Activated CD4-positive, CD25-positive, alpha-beta regulatory T cell treated with anti-CD3 and anti-CD28 coated beads, Interleukin-2, amount 50 U/mL, for 72 hours (primary cell): Measurements from ENCODE around the gene RNF227.
"Not testable (repeated sequence)": the region's sequence is repeated elsewhere in the genome, so short reads cannot be mapped to it uniquely, and the experiment has no call there.

Experiments
- DNase-seq: peaks from one replicate; pipeline ENCODE4 v3.0.0; 2021

The RNF227 gene

DNA sequence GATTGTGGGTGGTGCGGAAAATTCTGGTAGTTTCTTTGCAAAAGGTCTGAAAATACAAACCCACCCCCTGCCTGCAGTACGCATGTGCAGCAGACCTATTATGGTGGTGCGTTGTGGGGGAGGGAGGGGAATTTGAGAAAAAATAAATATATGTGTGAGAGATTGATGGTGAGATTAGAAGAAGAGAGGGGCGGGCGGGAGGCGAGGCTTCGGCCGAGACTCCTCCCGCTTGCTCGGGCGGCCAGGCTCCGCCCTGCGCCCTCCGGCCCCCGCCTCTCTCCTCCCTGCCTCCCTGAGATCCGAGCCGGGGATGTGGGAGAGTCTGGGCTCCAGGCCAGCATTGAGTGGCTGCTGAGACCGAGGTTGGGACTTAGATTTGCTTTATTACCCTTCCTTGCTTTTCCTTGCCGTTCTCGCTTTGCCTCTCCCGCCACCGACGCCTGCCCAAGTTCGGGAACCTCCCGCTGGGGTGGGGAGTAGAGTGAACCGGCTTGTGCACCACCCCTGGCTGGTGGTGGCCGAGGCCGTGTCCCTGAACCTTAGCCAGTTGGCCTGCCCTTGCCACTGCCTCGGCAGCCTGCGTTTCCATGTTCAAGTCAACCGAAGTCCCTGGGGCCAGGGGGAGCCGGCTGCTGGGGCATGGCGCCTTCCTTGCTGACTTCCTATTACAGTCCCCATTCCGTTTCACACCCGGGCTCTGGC, 28.5 kb downstream of the RNF227 start:
- DNase-seq: peak; percentile 69

DNA sequence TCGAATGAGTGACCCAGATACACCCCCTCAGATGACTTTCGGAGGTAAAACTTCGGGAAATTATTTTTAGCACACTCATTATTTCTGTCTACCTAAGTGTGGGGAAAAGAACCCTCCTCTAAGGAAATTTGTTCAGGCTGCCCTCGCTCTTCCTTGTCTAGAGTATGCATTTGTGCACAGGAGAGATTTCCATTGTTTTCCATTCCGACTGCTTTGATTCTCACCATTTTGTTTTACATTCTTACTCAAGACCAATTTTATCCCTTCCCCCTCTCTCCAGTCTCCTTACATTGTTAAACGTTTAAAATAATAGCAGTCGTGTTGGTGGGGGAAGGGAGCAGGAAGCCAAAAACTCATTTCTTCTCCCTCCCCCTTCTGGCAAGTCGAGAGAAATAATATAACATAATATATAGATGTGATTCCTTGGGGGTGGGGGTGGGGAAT, 29.0 kb downstream of the RNF227 start:
- DNase-seq: no peak

DNA sequence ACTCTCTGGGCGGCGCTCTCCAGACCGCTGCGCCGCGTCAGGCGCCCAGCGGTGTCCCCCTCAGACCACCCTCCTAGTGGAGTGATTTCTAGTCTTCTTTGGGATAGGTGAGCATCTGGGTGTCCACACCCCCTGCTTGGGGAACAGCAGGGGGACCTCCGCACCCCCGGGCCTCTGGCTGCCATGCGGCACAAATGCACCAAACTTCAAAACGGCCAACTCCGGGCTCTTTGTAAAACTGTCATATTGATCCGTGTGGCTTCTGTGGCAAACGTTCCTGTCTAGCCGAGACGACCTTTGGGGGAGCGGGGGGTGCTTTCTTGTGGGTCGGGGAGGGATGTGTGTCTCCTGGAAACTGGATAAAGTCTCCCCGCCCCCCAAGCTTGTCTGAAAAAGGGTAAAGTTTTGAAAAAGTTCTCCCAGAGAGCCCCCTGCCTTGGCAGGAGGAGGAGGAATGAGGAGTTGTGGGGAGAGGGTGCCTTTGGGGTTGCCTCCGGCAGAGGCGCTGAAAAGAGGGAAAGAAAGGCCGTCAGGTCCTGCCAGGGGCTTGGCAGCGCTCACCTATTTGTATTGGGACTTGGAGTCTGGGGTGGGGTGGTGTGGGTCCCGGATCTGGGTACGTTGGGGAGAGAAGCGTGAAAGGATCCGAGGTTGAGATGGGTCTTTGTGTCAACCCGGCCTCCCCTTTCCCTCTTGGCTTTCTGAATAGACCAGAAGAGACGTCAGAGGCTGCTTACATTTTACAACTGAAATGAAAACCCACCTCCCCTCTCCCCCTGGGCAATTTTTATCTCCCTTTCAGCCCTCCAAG, 29.7 kb downstream of the RNF227 start:
- DNase-seq: peak; percentile 53

GRCh38 chr17:7885367-7886226, 30.5 kb downstream of the RNF227 start:
- DNase-seq: peak; percentile 71

DNA sequence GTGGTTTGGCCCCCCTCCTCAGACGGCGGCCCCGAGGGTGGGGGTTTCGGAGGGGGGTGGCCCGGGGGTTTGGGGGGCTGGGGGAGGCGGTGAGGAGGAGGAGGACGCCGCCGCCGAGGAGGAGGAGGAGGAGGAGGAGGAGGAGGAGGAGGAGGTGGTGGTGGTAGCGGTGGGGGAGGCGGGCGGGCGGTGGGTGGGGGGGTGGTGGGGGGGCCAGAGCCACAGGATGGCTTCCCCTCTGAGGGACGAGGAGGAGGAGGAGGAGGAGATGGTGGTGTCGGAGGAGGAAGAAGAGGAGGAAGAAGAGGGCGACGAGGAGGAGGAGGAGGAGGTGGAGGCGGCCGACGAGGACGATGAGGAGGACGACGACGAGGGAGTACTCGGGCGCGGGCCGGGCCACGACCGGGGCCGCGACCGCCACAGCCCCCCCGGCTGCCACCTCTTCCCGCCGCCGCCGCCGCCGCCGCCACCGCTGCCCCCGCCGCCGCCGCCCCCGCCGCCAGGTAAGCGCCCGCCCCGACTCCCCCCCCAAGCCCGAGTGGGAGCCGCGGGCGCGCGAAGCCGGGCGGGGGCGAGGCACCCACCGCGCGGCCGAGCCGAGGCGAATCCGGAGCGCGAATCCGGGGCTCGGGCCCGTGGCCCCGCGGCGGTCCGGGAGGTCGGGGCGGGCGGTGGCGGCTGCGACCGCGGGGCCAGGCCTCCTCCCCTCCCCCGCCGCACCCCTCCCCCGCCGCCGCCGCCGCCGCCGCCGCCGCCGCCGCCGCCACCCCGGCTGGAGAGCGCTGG, 31.3 kb downstream of the RNF227 start:
- peak; percentile 49 for DNase-seq

DNA sequence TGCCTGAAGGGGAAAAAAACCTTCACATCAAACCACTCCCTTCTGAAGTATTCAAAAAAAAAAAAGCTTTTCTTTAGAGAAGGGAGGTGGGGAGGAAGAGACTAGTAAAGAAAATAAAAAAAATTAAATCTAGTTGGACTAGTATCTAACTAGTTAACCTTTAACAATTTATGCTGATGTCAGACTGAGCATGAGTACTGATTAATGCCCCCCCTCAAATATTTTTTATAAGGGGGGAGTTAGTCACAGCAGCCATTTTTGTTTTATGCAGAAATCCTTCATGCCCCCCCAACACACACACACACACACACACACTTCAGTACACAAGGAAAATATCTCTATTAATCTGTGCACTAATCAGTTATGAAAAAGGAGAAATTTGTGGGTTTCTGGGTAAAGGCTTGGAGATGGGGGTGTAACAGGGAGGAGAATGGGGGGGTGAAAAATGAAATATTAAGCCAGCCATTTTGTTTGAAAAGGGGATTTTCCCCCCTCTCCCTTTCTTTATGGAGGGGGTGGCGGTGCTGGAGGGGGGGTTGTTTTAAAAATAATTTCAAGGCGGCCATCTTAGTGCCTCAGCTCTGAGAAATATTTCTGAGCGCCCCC, 32.2 kb downstream of the RNF227 start:
- DNase-seq: no peak

- no peak for DNase-seq
These were observed 33.5 kb downstream of the RNF227 start for GRCh38 chr17:7882629-7883028.

DNA sequence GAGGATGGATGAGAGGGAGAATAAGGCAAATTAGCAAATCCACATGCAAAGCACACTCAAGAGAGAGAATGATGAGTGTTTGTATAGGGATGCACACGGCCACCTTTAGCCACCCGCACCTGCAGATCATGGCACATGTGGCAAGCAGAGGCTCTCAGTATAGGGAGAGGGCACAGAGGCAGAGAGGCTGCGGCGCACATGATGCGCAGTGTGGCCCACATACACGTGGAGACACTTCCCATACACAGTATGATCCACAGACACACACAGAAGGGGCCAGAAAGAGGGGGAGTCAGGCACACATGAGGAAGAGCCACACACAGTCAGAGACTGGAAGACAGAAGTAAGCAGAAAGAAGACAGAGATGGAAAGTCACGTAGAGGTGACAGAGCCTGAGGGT, 34.0 kb downstream of the RNF227 start:
- DNase-seq: no peak

DNA sequence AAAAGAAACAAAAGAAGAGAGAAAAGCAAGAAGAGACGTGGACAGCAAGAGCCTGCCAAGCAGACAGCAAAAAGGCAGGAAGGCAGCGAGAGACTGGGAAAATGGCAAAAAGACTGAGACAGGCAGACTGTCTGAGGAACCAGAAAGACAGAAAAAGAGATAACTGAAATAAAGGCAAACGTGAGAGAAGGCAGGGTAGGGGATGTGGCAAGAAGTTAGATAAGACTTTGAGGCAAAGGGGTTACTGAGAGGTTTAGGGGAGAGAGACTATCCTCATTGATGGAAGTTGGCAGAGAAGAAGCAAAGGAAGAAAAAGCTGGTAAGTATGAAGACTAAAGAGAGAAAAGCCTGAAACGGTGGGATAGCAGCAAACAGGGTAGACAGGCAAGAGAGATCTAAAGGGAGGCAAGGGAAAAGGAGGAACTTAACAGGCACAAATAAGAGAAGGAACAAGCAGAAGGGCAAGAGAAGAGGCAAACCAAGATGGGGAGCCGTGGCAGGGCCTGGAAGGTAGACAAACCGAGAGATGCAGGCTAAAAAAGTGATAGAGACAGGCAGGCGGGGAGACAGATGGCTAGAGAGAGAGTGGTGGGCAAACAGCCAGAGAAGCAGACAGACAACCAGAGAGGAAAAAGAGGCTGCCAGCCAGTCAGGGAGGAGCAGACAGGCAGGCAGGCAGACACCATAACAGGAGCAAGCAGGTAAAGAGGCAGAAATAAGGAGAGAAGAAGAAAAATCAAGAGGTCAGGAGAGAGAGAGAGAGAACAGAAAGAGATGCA, 34.6 kb downstream of the RNF227 start:
- DNase-seq: no peak

DNA sequence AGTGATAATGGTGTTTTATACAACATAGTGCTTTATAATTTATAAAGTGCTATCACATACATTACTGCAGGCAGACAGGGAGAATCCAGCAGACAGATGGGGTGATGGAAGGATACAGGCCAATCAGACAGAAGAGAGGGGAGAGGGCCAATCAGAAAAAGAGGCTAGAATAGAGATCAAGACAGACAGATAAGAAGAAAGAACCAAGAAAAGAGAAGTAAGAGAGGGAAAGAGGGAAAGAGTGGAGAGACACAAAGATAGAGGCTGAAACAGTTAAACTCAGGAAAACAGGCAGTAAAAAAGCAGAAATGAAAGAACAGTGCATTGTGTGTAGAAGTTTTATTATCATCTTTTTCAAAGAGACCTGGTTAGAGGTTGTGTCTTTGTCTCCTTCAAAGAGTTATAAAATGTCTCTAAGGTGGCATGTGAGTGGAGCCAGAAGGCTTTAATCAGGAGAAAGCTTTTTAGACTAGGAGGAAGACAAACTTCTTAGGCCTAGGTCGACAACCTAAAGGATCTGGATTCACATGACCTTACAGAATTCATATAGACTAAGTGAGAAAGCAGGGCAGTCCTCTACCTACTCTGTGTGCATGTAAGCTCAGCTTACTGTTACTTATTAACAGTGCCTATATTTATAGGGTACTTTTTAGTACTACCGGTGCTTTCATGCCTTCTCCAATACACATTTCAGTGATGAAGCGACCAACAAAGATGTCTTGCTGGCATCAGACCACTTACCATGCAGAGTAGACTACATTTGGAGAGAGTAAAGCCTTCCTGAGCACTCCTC, 35.8 kb downstream of the RNF227 start:
- DNase-seq: no peak

DNA sequence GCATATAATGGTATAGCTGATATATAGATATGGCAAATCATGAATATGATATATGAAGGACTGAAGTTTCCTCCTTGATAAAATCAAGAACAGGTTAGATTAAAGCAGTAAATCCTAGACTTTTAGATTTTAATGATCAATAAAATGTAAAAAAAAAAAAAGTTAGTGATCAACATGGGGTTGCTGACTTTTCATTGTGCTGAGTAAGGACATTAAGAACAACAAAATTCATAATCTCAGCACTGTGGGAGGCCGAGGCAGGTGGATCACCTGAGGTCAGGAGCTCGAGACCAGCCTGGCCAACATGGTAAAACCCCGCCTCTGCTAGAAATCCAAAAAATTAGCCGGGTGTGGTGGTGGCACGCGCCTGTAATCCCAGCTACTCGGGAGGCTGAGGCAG, 37.9 kb downstream of the RNF227 start:
- no peak for DNase-seq

GRCh38 chr17:7875804-7876370, 40.2 kb downstream of the RNF227 start:
- no peak for DNase-seq

DNA sequence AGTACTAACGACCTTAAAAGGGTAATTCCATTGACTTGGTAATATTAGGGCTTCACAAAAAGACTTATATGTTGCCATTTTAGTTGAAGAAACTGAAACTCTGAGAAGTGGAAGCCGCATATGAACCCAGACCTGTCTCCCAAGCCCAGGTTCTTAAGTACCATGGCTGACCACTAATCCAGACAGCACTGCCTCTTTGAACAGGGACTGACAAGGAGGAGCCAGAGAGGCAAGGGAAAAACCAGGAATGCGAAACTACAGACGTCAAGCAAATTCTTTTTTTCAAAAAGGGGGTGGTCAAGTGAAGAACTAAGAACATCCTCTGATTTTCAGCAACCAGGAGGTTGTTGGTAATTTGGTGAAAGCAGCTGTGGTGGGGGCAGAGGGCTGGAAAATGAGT, 43.0 kb downstream of the RNF227 start:
- DNase-seq: no peak

DNA sequence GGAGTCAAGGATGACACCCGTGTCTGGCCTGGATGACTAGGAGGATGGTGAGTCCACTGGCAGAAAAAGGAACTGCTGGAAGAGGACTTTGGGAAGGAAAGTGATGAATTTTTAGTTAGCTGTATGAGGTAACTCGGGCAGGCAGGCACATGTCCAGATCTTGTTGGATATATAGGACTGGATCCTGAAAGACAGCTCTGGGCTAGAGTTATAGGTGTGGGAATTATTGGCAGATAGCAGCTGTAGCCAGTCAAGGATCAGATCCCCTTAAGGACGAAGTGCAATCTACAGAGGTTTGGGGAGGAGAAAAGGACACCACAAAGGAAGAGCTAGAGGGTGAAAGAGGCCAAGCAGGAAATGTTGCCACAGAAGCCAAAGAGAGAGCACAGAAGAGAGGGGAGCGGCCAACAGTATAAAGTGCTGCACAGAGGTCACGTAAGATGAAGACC, 48.2 kb downstream of the RNF227 start:
- DNase-seq: no peak

- no peak for DNase-seq
These were observed 51.0 kb downstream of the RNF227 start for GRCh38 chr17:7864995-7865650.

DNA sequence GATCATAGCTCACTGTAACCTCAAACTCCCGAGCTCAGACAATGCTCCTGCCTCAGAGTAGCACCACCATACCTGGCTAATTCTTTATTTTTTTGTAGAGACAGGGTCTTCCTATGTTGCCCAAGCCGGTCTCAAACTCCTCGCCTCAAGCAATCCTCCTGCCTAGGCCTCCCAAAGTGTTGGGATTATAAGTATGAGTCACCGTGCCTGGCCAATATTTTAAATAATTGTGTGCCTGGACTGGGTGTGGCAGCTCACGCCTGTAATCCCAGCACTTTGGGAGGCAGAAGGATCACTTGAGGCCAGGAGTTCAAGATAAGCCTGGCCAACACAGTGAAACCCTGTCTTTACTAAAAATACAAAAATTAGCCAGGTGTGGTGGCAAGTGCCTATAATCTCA, 51.7 kb downstream of the RNF227 start:
- DNase-seq: not testable (repeated sequence)
